ENCODE results near the gene CAPN15.

GRCh38 chr16:555528-556473 is 28.3 kb downstream of the CAPN15 start:
- TF ChIP-seq CTCF (IDR thresholded peaks at IDR 0.05) (no peak), POLR2A (IDR thresholded peaks at IDR 0.05) (no peak)

All from thyroid gland (tissue), 4 donors.